Subcutaneous adipose tissue (tissue), 4 donors: Measurements from ENCODE around the gene SUPT4H1. TPM values are rescaled to one million over a fixed set of nuclear protein-coding genes. Genes with fewer than 3 reads are reported as not detected.

Source experiments
- CTCF ChIP-seq: fragments of 450-650 bp; IDR thresholded peaks from one replicate; pipeline ENCODE4 v1.5.1; 2016; ENCODE audit warnings: low read depth, mild to moderate bottlenecking, control low read depth, antibody characterized with exemption, moderate library complexity
- total RNA-seq, 4 donors: library from RNA; depleted of rRNA; stranded (reverse); fragments of >200 nt; gene quantifications; one replicate each; pipeline ENCODE4 v1.1.0, GENCODE V29; 2016

The SUPT4H1 gene
- total RNA-seq, 4 donors from 2014 or later, result 27.9 to 58.5 (median 40.9) TPM

DNA sequence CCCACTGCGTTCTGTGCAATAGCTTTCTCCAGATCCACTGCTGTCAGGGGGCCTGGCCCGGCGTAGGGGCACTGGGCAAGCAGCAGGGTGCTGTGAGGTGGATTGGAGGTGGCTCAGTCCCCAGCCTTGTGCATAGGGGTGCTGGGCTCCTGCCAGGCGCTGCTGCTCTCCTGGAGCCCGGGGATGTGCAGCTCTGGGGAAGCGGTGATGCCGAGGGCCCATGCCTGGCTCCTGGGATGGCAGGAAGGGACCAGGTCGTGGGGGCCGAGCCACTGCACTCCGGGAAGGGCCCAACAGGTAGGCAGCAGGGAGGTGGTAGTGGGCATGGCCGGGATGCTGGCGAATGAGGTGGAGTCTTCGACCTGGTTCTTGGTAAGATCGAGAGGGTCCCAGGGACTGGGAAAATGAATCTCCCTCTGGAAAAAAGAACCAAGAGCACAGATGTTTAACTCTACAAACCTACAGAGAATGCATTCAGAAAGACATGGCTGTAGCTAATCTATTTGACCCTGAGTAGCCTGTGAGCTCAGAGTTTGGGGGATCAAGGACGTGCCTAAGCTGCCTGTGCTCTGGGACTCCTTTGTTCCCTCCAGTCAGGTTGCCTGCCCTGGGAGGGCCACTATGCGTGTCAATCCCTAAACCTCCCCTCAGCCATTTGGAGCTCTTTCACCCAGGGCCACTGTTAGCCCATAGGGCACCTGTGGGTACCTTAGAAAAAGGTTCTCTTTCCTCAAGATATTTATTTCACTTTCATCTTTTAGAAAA lies 6.6 kb upstream of the SUPT4H1 start:
- no peak for TF ChIP-seq CTCF

GRCh38 chr17:58357312-58358297 lies 5.6 kb upstream of the SUPT4H1 start:
- TF ChIP-seq CTCF, result no peak

DNA sequence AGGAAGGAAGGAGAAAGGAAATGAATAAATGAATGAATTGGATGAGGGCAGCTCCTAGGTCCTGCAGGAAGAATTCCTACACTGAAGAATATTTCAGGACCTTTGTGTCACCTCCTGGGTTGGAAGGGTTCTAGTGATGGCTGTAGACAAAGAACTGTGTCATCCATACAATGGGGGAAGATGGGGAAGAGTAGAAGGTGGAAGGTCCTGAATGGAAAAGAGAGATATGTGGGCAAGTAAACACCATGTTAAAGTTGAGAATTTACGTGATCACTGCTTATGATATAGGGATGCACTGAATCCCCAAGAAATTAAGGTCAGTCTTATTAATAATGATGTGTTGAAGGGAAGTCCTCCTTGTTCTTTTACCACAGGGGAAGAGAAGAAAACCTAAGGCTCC lies 4.2 kb upstream of the SUPT4H1 start:
- TF ChIP-seq CTCF, result no peak

GRCh38 chr17:58354541-58355216 lies 2.7 kb upstream of the SUPT4H1 start:
- no peak for TF ChIP-seq CTCF

GRCh38 chr17:58353389-58353825 lies 1.4 kb upstream of the SUPT4H1 start:
- no peak for TF ChIP-seq CTCF

DNA sequence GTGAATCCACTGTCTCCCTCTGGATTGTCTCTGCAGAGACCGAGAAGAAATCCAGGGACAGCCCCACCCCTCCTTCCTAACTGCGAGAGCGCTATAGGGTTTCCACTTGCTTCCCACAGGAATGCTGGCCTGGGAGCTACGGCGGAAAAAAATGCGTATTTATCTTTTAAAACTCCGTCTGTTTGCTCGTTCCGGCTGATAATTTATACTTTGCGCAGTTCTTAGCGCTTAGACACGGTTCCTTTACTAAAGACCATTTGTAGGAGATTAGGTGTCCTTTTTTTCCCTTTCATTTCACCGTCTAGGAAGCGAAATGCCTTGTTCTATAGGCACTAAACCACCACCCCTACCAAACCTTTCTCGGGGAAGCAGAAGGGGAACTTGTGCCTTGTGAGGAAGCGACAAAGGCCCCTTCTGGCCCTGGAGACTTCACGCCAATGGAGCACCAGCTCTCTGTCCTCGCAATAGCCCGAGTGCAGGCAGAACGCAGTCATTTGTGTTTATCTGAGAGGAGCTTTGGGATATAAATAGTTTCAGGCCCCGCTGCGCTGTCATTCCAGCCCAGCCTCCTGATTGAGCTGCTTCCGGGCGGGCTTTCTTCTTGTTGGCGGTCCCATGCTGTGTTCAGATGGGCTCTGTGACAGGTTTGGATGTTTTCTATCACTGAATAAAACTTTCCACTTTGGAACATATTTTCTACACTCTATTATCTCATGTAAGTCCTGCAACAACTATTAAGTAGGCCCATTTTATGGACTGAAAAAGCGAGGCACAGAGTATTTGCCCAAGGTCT lies 791 bp upstream of the SUPT4H1 start:
- no peak for TF ChIP-seq CTCF
